Measurements from ENCODE around the gene ANKRD6.

ANKRD6 gene

GRCh38 chr6:89413006-89413400, 19.9 kb upstream of the ANKRD6 start:
- DNase-seq = no peak

GRCh38 chr6:89414215-89414614, 18.7 kb upstream of the ANKRD6 start:
- ATAC-seq = no peak
- DNase-seq = no peak

More at GRCh38 chr6:89413006-89413400, 19.9 kb upstream of the ANKRD6 start:
- ATAC-seq = no peak

DNA sequence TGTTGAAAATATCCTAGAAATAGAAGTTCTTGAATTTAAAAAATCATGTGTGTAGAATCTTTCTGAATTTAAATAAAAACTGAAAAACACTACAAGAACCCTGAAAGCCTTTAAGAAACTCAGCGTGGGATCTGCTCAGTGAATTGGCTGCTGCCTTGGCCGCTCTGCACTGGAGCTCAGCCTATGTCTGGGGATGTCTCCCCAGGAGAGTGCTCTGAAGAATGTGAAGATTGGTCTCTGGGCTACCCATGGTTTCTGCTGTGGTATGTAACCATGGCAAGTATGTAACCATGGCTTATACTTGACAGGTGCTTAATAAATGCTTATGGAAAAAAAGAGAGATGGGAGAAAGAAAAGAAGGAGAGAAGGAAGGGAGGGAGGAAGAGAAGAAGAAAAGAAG, 17.8 kb upstream of the ANKRD6 start:
- ATAC-seq (no peak), DNase-seq (no peak)

DNA sequence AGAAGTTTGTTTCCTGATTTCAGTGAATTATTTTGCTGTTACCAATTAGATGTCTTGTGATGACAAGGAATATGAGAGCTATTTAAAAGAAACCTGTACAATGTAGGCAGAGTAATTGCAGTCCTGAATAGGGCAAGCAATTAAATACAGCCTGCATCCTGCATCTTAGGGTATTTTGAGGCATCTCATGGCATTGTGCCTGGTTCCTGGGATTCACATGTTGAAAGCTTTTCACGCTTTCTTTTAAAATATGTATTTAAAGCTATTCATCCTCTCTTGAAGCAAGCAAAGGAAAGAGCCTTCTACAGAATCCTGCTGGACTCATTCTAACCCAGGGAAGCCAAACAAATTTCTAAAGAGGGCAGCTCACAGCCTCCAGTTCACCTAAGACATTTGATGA, 16.2 kb upstream of the ANKRD6 start:
- ATAC-seq = no peak

DNA sequence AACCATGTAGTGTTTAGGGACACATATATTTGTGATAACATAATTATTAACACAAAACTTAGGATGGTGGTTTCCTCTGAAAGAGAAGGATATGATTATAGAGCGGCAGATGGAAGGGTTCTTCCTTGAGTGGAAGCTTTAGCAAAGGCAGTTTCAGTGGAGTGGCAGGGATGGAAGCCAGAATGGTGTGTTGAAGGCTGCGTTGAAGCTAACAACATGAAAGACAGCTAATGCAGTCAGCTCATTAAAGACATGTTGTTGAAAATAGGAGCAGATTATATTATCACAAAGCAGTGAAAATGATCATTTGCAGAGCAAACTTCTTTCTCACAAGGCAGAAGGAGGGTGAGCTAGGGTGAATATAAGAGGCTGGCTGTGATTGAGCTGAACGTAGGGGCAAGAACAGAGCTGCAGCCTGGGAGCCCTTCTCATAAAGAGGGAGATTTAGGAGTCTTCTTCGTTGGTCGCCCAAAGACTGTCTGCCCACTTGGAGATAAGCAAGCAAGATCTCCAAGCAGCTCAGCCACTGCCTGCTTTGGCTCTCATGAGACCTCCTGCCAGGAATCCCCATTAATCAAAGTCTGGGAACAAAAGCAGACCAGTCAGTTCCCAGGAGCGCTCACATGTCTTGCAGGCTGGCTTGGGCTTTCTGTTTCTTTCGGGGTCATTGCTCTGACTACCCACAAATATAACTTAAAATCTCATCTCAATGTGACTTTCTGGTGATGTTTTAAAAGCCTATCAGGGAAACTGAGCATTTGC, 2.6 kb upstream of the ANKRD6 start:
- DNase-seq = no peak
- no peak for ATAC-seq

More for the DNA sequence above, 16.2 kb upstream of the ANKRD6 start:
- DNase-seq = no peak

GRCh38 chr6:89433252-89434149, 549 bp downstream of the ANKRD6 start:
- DNase-seq = peak; percentile 17

DNA sequence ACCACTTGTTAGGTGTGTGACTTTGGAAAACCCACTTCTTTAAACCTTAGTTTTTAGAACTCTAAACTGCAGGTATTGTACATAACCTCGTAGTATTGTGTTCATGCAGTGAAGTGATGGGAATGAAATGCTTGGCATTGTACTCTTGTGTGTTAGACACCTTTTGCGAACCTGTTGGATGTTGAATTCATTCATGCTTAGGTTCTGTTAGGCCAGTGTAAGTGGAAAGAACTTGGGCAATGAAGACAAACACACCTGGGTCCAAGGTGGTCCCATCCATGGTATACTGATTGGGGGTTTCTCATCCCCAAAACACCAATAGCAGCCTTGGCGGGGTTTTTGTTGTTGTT, 1.2 kb downstream of the ANKRD6 start:
- DNase-seq = no peak
- ATAC-seq = no peak

More at GRCh38 chr6:89433252-89434149, 549 bp downstream of the ANKRD6 start:
- ATAC-seq = no peak

GRCh38 chr6:89434954-89435353, 2.0 kb downstream of the ANKRD6 start:
- DNase-seq (no peak), ATAC-seq (no peak)

DNA sequence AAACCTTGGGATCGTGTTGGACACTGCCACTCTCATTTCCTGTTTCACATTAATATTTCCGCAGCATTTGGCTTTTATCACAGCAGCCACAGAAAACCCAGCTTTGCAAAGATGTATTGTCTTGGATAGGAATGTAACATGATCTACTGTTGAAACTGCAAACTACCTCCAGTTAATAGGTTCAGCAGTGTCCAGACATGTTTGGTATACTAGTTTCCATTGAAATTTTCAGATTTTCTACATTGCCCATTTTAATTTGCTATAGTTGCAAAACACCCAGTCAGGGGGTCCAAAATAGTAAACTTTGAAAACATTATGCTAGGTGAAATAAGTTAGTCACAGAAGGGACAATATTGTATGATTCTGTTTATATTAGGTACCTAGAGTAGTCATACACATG, 3.3 kb downstream of the ANKRD6 start:
- DNase-seq = no peak
- no peak for ATAC-seq

- ATAC-seq = no peak
- no peak for DNase-seq
Measured at GRCh38 chr6:89438248-89438647, 5.3 kb downstream of the ANKRD6 start.

DNA sequence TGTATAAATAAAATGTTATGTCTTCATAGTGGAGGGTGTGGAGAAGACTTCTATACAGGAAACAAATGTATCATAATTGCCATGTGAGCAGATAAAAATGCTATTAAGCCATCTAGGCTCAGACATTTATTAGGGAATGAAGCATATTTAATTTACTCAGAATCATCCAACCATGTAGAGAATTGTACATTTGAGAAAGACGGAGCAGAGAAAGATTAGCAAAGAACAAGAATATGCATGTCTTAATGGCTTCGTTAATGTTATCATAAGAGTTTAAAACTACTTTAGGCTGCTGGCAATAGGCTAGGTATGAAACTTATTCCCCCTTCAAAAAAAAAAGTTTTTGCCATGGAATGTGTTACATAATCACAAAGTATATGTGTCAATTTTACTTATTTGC, 6.1 kb downstream of the ANKRD6 start:
- no peak for ATAC-seq

GRCh38 chr6:89440200-89440599, 7.2 kb downstream of the ANKRD6 start:
- ATAC-seq (no peak), DNase-seq (no peak)

More for the DNA sequence above, 6.1 kb downstream of the ANKRD6 start:
- DNase-seq = no peak

- ATAC-seq (no peak), DNase-seq (no peak)
Measured at GRCh38 chr6:89443658-89444057, 10.7 kb downstream of the ANKRD6 start.

DNA sequence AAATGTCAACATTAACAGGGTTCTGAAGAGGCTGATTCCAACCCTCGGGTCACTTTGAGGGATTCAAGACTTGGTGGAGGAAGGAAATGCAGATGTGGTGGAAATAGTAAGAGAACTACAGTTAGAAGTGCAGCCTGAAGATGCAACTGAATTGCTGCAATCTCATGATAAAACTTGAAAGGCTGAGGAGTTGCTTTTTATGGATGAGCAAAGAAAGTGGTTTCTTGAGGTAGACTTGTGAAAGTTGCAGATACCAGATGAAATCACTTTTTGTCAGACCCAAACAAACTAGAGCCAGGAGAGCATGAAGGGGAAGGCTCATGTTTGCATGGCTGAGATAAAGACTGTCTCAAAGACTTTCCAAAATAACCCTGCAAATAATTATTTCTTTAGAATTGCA, 16.2 kb downstream of the ANKRD6 start:
- DNase-seq (no peak), ATAC-seq (no peak)

GRCh38 chr6:89452281-89452680, 19.3 kb downstream of the ANKRD6 start:
- DNase-seq = no peak
- ATAC-seq = no peak

DNA sequence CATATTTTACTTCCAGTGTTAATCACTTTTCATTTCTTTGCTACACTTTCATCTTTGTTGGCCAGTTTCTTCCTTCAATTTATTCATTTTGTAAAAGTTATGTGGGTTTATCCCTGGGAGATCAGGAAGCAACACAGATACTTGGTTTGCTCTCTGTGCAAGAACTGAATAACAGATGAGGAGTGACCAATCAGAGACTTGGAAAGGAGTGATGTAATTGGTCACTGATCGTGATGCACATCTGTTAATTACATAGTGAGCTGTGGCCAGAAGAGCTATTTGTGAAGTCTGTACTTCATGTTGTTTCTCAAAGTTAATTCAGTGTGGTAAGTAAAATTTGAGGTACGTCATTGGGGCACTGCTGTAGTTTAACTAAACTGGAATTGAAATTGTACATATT, 21.3 kb downstream of the ANKRD6 start:
- no peak for ATAC-seq
- DNase-seq = no peak

DNA sequence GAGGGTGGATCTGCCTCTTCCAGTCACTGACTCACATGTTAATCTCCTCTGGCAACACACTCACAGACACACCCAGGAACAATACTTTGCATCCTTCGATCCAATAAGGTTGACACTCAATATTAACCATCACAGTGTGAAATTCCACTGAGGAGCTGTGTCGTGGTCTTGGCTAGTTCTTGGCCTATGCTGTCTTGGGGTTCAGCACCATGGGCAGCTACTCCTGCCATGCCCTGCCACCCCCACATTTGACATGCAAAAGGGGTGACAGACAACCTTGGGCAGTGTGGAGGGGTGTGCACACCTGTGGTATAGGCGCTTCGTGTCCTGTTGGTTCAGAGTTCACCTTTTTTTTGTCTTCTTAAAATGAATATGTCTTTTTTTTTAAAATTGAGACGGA, 25.8 kb downstream of the ANKRD6 start:
- ATAC-seq (no peak), DNase-seq (no peak)

GRCh38 chr6:89459501-89459900, 26.5 kb downstream of the ANKRD6 start:
- DNase-seq (no peak), ATAC-seq (no peak)

- no peak for DNase-seq
- no peak for ATAC-seq
Measured at GRCh38 chr6:89460713-89461112, 27.8 kb downstream of the ANKRD6 start.

GRCh38 chr6:89462503-89462902, 29.6 kb downstream of the ANKRD6 start:
- DNase-seq (no peak), ATAC-seq (no peak)

- DNase-seq (no peak), ATAC-seq (no peak)
Measured at GRCh38 chr6:89464295-89464694, 31.3 kb downstream of the ANKRD6 start.

- DNase-seq (no peak), ATAC-seq (no peak)
Measured at GRCh38 chr6:89467437-89467836, 34.5 kb downstream of the ANKRD6 start.

GRCh38 chr6:89468998-89469397, 36.0 kb downstream of the ANKRD6 start:
- DNase-seq = no peak
- ATAC-seq = no peak
